ENCODE data around the gene SZRD1.
A peak's percentile ranks its signal among the peaks of the same experiment; 100 is the strongest.

- TF ChIP-seq CTCF (IDR thresholded peaks at IDR 0.05) (peak; percentile 42 to 52 (median 47)), POLR2A (IDR thresholded peaks at IDR 0.05) (peak; percentile 90)
These were observed 14.8 kb upstream of the SZRD1 start, which contains the start of gene FBXO42 for GRCh38 chr1:16351994-16352841.
